HG02943 (cell line): ENCODE results near the gene ADAMTS8.

Source experiments
- ATAC-seq: cut with Tn5 transposase; IDR thresholded peaks from one replicate; pipeline ENCODE4 v1.9.1; 2021; ENCODE audit warnings: mild to moderate bottlenecking, low read depth, moderate library complexity; ENCODE audit not compliant: unreplicated experiment

The ADAMTS8 gene

DNA sequence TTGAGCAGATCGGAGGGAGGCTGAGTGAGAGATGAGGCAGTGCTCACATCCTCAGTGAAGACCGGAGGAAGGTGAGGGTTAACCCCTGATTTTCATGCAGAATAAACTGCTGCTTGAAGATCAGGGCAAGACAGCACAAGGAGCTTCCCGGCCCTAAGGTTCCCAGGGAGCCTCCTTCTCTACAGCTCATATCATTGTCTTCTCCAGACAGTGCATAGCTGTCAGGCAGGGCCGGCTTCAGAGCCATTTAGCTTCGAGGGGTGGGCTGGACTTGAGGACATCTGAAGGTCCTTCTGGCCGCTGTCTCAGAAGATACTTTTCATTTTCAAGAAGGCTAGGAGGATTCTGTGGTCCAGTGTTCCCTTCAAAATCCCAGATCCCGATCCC is 7.2 kb downstream of the ADAMTS8 start:
- ATAC-seq: no peak

GRCh38 chr11:130420478-130421198 is 7.8 kb downstream of the ADAMTS8 start:
- ATAC-seq: no peak

DNA sequence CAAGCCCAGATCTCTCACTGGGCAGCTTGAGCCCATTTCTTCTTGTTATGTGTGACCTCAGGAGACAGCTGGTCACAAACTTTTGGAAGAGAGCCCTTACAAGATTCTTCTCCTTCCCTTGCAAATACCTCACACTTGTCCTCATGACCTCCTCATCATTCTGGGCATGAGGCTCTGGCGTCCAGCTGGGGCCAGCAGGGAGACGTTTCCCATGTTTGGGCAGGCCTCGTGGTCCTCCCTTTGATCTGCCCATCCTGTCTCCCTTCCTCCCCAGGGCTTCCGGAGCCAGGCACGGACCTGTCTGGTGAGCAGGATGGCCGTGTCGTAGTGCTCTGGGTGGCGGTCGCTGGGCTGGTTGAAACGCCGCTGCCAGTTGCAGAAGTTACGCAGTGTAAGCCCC is 9.7 kb downstream of the ADAMTS8 start:
- no peak for ATAC-seq

DNA sequence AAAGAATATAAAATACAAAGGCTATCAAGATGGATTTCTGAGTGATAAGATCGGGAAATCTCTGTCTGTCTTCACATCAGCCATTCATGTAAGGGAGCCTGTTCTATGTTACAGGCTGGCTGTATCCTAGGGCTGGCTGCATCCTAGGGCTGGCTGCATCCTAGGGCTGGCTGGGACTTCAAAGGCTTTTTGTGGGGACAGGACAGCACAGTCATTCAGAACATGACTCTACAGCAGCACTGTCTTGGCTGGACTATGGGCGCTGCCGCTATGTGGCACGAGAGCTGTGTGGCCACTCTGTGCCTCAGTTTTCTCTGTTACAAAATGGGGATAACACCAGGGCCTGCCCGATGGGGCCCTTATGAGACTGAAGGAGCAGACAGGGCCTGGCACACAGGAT is 10.2 kb downstream of the ADAMTS8 start:
- no peak for ATAC-seq

- ATAC-seq: no peak
Measured at GRCh38 chr11:130416906-130417305, 11.5 kb downstream of the ADAMTS8 start.

DNA sequence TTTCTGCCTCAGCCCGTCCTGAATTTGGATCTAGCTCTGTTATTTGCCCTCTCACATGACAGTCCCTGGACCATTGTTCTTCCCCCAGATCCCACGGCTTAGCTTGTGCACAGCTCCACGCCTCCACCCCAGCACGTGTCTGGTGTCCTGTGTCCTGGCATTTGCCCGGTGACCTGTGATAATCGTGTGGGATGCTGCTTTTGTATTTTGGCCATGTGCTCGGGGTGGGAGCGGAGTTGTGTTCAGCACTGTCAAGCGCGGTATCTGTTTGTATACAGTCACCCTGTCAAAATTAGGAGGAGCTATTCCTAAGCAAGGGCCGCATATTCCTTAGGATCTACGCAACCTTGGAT is 11.9 kb downstream of the ADAMTS8 start:
- no peak for ATAC-seq

- ATAC-seq: no peak
Measured at GRCh38 chr11:130415731-130416529, 12.5 kb downstream of the ADAMTS8 start.

DNA sequence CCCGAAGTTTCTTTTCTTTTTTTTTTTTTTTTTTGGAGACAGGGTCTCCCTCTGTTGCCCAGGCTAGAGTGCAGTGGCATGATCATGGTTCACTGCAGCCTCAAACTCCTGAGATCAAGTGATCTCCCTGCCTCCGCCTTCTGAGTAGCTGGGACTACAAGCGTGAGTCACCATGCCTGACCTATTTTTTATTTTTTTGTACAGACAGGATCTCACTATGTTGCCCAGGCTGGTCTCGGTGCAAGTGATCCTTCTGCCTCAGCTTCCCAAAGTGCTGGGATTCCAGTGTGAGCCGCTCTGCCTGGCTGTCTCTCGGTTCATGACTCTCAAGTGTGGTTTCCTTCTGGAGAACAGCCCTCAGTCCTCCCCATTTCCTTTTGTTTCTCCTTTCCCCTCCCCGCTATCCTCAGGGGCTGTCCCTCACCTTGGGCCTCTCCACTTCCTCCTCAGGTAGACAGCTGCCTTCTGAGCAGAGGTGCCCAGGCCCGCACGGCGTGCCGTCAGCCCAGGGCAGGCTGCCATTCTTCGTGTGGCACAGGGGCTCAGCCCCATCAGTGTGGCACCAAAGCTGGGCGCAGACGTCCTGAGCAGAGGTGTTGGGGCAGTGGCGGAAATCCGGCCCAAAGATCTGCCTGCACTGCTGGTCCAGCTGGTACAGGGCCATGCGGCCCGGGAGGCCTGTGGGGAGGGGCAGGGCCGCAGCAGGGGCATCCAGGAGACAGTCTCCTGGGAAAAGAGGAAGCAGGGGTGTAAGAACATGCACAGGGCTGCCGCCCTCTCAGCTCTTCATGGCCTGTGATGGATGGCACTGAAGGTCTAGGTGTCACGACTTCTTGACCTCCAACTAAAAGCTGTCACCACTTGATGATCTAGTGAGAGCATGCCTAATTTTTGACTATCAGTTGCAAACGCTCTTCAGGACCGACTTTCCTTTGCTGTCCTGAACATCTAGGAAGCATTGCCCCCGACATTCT is 14.0 kb downstream of the ADAMTS8 start:
- no peak for ATAC-seq

DNA sequence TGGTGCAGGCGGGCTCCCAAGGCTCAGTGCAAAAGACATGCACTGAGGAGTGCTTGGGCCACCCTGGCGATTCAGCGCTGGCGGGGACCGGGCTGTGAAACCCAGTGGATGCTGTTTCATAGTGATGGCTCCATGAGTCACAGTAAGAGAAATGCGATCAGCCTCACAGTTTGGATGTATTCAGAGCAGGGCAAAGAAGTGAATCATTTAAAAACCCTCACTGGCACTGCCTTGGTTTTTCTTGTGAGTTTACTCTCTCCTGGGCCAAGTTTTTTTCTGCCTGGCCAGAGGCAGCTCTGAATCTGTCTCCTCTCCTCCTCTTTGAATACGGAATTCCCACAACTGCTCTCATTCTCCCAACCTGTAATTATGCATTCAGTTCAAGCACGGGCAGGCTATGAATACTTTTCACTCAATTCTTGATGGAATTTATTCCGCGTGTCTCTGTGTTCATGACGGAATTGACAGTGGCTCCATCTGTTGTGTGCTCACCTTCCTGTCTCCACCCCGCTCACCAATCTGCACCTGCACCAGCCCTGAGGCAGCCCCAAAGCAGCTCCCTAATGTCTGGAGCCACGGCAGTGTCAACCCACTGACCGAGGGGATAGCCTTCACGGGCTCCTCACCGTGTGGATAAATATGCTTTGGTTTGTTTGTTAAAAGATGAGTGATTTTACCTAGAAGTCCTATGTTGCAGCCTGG is 14.9 kb downstream of the ADAMTS8 start:
- no peak for ATAC-seq

- no peak for ATAC-seq
Measured at GRCh38 chr11:130411223-130411622, 17.2 kb downstream of the ADAMTS8 start.

- ATAC-seq: no peak
Measured at GRCh38 chr11:130409594-130410388, 18.6 kb downstream of the ADAMTS8 start.

GRCh38 chr11:130408901-130409300 is 19.5 kb downstream of the ADAMTS8 start:
- no peak for ATAC-seq

GRCh38 chr11:130408401-130408890 is 20.0 kb downstream of the ADAMTS8 start:
- no peak for ATAC-seq

DNA sequence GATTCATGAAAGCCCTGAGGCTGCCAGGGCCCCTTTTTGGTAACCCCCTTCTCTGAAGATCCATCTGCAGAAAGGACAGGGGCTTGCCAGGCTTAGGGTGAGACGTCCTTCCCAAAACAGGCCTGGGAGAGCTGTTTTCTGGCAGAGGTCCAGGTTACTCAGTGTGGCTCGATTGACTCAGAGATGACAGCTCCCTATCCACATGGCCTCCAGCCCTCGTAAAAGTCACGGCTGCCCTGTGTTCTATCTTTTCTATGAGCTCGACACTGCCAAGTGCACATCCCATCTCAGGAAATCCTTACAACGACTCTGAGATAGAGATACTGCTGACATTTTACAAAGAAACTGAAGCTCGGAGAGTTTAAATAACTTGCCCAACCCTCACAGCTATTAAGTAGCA is 20.4 kb downstream of the ADAMTS8 start:
- no peak for ATAC-seq

DNA sequence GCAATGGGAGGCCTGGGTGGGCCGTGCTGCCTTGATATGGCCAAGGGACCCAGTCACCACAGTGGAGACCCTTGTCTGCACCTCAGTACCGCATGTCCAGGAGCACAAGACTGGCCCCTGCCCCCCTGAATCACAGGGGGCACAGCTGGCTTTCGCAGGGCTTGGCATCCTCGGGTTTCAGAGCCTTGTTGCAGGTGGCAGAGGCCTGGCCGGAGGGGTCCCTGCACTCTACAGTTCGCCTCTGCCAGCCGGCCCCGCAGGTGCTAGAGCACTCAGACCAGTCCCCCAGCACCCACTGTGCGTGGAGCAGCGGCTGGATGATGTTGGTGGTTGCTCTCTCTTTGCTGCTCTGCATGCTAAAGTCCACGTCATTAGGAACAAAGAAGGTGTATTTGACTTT is 23.0 kb downstream of the ADAMTS8 start:
- no peak for ATAC-seq

GRCh38 chr11:130404727-130405126 is 23.7 kb downstream of the ADAMTS8 start:
- no peak for ATAC-seq

DNA sequence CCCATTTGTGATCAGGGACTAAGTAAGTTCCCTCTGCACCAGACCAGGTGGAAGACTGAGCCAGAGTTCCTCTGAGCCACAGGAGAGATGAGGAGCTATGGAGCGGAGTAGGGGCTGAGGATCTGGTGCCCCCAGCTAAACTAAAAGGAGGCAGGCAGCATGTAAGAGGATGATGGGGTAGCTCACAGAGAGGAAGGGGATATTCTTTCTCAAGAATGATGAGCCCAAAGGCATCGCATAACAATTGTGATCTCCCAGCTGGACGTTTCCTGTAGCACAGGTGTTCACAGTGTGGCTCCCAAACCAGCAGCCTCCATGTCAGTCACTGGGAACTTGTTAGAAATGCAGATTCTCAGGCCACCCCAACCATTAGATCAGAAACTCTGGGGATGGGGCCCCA is 24.4 kb downstream of the ADAMTS8 start:
- ATAC-seq: no peak

GRCh38 chr11:130403271-130403804 is 25.1 kb downstream of the ADAMTS8 start:
- no peak for ATAC-seq

- ATAC-seq: no peak
Measured at GRCh38 chr11:130402570-130402969, 25.8 kb downstream of the ADAMTS8 start.
